Keratinocyte (primary cell): ENCODE data around the gene DIRAS1.

Experiments used
- EZH2 ChIP-seq: IDR thresholded peaks from one replicate; pipeline ENCODE4 v1.6.1; 2012; ENCODE audit warnings: inconsistent platforms, mild to moderate bottlenecking, low read length, moderate library complexity
- TF ChIP-seq, protein P1 (sequence below), 3 experiments: IDR thresholded peaks in 1 of 3; conservative IDR thresholded peaks in 1 of 3; optimal IDR thresholded peaks in 1 of 3; 2 replicates in 2 of 3; 3 replicates in 1 of 3; pipeline versions ENCODE3 to v1.5.1; 2011; ENCODE audit warnings: low read length in 3 of 3, mild to moderate bottlenecking in 3 of 3, moderate library complexity in 2 of 3, control low read depth in 1 of 3, inconsistent platforms in 1 of 3; ENCODE audit not compliant: insufficient read depth in 2 of 3; ENCODE audit errors: extremely low read depth in 1 of 3

DNA sequence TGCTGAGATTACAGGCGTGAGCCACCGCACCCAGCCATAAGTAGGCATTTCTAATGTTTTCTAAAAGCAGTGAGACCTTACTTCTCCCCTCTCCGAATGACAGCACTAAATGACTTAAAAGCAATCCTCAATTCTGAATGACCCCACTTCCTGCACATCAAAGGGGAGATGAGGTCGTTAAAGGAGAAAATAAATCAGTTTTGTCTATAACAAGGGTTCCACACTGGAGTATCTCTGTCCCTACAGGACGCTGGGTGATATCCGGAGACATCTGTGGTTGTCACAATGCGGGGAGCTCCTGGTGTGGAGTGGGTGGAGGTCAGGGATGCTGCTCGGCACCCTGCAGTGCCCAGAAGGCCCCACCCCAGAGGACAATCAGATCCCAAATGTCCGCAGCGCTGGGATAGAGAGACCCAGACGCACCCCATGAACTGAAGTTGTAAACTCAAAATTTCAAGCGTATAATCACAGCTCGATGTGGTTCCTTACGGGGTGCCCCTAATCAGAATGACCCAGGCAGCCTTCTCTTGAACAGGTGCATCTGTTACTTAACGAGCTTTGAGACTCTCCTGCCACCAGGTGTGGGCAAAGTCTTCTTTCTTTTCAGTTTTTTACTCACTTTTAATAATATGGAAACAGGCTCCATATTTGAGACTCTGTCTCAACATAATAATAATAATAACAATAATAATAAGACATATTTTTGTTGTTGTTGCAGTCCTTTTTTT lies 21.6 kb downstream of the DIRAS1 start:
- TF ChIP-seq, protein P1, sequence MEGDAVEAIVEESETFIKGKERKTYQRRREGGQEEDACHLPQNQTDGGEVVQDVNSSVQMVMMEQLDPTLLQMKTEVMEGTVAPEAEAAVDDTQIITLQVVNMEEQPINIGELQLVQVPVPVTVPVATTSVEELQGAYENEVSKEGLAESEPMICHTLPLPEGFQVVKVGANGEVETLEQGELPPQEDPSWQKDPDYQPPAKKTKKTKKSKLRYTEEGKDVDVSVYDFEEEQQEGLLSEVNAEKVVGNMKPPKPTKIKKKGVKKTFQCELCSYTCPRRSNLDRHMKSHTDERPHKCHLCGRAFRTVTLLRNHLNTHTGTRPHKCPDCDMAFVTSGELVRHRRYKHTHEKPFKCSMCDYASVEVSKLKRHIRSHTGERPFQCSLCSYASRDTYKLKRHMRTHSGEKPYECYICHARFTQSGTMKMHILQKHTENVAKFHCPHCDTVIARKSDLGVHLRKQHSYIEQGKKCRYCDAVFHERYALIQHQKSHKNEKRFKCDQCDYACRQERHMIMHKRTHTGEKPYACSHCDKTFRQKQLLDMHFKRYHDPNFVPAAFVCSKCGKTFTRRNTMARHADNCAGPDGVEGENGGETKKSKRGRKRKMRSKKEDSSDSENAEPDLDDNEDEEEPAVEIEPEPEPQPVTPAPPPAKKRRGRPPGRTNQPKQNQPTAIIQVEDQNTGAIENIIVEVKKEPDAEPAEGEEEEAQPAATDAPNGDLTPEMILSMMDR (optimal IDR thresholded peaks at IDR 0.05 in 1 of 3, IDR thresholded peaks at IDR 0.05 in 1 of 3, conservative IDR thresholded peaks at IDR 0.05 in 1 of 3; ENCODE audit: extremely low read depth in 1 of 3, insufficient read depth in 2 of 3, low read length in 3 of 3), result no peak
- TF ChIP-seq EZH2, result no peak
